Jurkat, Clone E6-1 (cell line): ENCODE data around the gene PDE4D. TPM values are rescaled to one million over a fixed set of nuclear protein-coding genes. Genes with fewer than 3 reads are reported as not detected.

ENCODE experiments used
- DNase-seq: peaks from one replicate; pipeline ENCODE4 v3.0.0-alpha.2; 2011; ENCODE audit warnings: low read depth, low spot score
- H3K4me3 ChIP-seq: 2 replicates; pipeline ENCODE4 v1.5.1; 2011; ENCODE audit warnings: mild to moderate bottlenecking, low read length, control low read depth, moderate library complexity
- polyA plus RNA-seq: library from polyadenylated mRNA; unstranded; fragments of >200 nt; gene quantifications from one replicate; pipeline ENCODE4 v1.2.1, GENCODE V29; 2012; ENCODE audit warnings: missing spikeins; ENCODE audit not compliant: insufficient read length, insufficient read depth

The PDE4D gene
- polyA plus RNA-seq = 2.2 TPM

DNA sequence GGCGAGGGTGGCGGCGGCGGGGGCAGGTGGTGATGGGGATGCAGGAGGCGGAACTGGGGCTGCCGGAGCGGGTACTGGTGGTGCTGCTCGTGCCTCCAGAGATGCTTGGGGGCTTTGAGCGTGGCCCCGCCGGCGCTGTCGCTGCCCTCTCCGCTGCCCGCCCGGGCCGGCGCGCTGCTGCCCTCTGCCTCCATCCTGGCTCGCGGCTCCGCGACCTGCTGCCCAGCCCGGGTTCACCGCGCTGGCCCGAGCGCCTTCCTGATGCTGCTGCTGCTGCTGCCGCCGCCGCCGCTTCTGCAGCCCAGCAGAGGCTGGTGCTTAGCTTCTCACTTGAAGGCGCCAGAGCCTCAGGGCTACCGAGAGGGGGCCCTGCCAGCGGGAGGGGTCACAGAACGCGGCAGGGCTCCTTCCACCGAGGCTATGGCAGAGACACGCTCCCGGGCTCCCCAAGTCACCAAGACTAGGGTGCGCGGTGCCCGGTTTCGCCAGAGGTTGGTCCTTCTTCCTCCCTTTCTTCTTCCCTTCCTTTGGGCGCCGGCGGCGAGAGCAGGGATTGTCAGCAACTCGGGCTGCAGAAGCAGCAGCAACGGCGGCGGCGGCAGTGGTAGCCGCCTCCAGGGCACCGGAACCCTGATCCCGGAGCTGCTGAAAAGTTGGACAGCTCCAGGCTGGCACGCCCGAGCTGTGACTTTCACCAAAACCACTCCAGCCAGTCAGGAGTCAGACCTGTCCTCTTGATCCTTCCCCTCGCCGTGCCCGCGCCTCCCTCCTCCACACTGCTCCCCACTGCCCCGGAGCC, at the start of gene PDE4D:
Gene PDE4D (minus strand): TSS at position 298 of the 799 bp plus-strand sequence.
- H3K4me3 ChIP-seq = no peak within 1 kb of the TSS
- no peak for DNase-seq

DNA sequence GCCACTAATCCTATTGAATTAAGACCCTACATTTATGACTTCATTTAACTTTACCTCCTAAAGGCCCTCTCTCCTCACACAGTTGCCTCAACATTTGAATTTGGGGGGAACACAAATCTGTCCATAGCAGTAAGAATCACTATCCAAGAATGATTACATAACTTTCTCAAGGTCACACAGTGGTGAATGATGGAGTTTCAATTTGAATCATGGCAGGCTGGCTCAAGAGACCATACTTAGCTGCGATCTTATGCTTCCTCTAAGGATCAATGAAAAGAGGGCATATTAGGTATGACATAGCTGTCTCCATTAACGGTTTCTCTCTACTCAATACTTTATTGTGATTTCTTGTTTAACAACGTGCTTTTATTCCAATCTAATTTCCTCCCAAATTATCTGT, 44.1 kb upstream of the PDE4D start:
- H3K4me3 ChIP-seq = no peak overlapping the region
- DNase-seq = no peak

DNA sequence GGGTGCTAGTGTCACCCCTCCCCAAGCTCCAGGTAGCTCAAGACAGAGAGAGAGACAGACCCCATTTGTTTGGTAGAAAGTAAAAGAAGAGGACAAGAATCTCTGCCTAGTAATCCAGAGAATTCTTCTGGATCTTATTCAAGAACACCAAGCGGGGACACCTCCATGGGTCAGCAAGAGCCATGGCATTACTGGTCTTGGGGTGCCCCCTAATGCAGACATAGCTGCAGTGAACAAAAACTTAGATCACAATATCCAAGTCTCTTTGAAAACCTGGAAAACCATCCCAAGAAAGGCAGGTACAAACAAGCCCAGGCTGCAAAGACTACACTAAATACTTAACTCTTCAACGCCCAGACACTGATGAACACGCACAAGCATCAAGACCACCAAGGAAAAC, 29.9 kb upstream of the PDE4D start:
- no peak for DNase-seq
- H3K4me3 ChIP-seq = no peak overlapping the region

DNA sequence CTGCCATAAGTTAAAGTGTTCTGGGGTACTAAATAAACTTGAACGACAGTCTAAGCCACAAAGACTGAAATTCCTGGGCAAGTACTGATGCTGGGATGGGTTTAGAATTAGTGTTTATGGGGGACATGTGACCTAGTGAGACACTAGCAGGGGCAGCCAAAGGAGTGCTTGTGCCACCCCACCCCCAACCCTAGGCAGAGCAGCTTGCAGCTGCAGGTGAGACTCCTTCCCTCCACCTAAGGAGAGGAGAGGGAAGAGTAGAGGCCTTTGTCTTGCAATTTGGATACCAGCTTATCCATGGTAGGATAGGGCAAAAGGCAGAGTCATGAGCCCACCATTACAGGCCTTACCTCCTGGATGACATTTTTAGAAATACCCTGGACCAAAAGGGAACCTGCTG, 28.7 kb upstream of the PDE4D start:
- H3K4me3 ChIP-seq = no peak overlapping the region
- DNase-seq = no peak

DNA sequence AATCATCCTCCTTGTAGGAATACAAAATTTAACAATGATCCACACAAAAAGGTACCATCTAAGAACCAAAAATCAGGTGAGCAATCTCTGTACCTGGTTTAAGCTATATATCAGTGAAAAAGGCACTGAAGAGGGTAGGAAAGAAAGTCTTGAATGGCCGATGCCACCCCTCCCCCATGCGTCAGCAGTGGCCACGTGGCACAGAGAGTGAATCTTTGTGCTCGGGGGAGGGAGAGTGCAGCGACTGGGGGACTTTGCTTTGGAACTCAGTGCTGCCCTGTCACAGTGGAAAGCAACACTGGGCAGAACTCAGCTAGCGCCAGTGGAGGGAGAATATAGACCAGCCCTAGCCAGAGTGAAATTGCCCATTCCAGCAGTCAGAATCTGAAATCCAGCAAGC, 28.3 kb upstream of the PDE4D start:
- no peak for DNase-seq
- H3K4me3 ChIP-seq = no peak overlapping the region

DNA sequence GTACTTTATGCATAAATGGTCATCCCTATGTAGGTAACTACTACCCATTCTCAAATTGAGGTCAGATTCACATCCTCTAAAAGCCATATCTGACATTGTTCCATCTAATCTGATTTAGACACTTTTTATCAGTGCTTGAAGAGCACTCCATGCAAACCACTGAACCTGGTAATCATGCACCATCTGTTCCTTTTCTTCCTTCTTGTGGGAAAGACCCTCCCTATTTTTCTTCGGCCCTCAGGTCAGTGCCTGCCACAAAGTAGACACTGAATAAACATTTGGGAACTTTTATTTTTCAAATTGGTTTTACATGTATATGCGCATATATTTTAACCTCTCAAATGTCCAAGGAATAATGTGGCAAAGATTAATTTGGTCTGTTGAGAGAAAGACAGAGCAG, 26.0 kb upstream of the PDE4D start:
- no peak overlapping the region for H3K4me3 ChIP-seq
- no peak for DNase-seq

DNA sequence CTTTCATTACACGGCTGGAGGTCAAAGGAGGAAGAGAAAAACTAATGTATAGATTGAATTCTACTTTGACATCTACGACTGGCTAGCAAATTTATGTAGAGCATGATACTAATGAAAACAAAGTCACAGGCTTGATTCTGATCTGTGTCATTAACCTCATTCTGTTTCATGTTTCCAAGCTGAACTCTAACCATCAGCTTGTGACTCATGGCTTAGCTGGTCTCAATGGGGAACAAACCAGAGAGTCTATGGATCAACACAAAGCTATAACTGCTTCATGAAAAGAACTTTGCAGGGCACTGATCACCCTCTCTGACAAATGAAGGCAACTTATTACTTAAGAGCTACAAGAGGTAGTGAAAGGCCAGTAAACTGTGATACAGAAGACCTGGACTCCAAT, 23.6 kb upstream of the PDE4D start:
- no peak for DNase-seq
- no peak overlapping the region for H3K4me3 ChIP-seq

DNA sequence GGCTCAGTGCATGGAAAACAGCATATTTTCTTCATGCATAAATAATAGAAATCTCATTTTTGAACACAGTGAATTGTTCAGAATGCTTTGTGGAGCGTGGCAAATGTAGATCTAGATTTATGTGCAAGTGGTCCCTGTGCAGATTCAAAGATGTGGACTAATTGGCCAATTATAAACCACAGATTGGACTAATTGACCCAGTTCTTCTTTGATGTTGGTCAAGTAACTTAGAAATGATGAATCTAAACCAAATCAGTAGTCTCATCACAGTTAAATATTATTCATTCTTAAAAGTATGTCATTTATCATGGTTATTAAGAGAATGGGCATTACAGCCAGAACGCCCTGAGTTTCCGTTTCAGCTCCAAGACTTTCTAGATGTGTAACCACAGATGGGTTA, 11.7 kb upstream of the PDE4D start:
- no peak overlapping the region for H3K4me3 ChIP-seq
- no peak for DNase-seq

DNA sequence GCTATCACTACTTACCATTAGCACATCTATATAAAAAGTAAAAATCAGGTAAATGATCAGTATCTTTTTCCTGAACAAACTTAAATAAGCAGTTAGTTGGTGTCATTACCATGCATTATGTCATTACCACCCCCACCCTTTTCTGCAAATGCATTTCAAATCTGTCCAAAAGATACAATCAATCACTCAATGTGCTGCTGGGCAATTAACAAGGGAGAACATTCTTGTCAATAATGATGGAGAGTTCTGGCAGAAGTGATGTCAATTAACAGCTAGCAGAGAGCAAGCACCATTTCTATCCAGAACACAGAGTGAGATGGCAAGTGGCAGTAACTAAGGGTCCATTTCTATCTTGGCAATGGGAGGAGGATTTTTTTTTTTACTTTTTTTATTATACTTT, 3.5 kb upstream of the PDE4D start:
- DNase-seq = no peak
- H3K4me3 ChIP-seq = no peak overlapping the region

DNA sequence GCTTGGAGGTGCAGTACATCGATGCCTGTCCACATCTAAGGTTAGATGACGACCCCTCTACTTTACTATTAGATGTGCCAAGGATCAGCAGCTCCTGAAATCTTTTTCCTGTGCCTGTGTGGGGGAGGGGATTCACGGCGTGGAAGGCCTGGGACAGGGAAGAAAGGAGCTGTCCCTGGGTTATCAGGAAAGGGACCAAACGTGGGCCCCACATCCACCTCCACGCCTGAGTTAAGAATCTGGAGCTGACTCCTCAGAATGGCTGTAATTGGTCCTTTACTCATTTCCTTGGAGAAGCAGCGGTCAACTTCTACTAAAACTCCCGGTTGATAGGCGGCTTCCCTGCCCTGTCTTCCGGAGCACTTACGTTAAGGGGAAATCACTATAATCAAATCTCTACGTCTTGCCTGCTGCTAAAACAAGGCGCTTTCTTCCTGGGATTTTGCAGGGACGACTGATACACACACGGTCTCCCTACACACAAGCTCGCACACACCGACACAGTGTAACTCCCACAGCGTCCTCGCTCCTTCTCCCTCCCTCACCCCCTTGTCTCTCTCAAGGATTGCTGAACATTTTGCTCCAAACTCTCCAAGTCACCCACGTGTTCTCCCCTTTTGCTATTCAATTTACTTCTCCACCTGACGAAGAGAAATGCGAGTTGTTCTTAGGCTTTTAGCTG, 1.4 kb downstream of the PDE4D start:
- DNase-seq = no peak
- no peak overlapping the region for H3K4me3 ChIP-seq

DNA sequence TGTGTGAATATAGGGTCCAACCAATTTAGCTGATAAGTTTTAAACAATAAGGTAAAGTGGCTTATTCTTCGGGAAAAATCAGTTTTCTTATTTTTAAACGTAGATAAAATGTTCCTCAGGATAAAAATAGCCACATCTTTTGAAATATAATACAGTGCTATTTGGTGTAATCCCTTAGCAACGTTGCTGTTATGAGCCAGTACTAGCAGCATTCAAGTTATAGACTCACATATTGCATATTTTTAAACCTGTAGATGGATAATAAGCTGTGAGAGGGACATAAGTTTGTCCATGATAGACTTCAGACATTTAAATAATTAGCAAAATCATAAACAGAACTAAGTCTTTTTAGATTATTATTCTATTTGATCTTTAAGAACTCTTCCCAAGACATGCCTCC, 6.3 kb downstream of the PDE4D start:
- H3K4me3 ChIP-seq = no peak overlapping the region
- DNase-seq = no peak

DNA sequence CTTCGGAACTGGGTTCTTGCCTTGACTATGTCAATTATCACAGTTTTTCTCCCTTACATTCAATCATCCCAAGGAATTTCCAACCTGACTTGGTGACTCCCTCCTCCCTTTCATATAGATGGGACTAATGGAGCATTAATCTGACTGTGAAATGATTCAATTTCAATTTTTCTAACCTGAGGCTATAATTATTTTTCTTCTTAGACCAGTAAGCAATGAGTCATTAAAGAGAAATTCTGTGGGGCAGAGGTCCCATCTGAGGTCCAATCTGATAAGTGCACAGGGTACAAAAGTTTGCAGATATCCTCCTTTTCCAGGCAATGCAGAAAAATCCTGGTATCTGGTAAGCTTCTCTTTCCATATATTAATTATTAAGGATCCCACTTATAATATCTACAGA, 18.9 kb downstream of the PDE4D start:
- no peak overlapping the region for H3K4me3 ChIP-seq
- DNase-seq = no peak

DNA sequence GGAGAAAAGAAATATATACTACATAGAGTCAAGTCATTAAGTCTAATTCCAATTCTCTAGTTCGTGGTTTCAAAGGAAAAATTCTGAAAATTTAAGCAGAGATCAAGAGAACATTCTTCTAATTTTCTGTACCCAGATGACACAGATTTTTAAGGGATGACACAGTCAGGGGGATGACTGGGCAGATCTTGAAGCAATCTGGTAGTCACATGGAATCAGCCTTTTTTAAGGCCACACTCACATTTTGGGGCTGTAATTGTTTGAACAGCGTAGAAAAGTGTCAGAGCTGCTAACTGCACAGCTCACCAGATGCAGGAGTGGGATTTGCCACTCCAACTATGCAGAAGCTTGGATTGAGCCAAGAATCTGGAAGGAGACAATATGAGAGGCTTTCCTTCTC, 20.4 kb downstream of the PDE4D start:
- no peak overlapping the region for H3K4me3 ChIP-seq
- DNase-seq = no peak

DNA sequence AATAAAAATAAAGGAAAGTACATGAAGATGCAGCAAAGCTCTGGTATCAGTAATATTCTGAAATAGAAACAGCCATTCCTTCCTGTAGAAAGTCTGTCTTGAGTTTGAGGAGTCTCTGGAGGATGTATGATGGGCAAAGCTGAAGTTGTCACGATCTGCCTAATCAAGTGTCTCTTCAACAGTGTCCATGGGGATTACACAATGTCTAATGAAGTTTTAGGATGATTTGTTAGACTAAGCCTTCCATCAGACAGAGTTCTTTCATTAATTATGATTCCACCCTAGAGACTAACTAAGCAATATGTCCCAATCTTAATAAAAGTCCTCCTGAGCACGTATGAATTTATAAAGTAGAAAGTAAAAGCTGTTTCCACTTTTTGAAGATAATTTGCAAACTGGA, 26.9 kb downstream of the PDE4D start:
- H3K4me3 ChIP-seq = no peak overlapping the region
- DNase-seq = no peak

DNA sequence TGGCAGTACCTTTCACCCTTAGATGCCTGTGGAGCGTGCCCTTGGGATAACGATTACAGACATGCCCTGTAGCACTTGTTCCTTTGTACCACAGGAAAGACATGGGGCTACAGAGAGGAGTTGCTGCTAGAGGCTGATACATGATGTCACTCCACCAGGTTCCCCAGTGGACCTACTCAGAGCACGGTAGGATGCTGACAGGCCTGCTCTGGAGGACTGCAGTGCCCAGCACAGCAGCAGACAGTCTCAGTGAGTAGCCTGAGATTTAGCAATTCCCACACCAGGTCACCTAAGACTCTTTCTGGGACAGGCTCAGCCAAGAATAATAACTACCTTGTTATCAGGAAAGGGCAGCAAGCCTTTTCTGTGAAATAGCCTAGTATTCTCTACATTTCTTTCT, 28.8 kb downstream of the PDE4D start:
- H3K4me3 ChIP-seq = no peak overlapping the region
- no peak for DNase-seq

DNA sequence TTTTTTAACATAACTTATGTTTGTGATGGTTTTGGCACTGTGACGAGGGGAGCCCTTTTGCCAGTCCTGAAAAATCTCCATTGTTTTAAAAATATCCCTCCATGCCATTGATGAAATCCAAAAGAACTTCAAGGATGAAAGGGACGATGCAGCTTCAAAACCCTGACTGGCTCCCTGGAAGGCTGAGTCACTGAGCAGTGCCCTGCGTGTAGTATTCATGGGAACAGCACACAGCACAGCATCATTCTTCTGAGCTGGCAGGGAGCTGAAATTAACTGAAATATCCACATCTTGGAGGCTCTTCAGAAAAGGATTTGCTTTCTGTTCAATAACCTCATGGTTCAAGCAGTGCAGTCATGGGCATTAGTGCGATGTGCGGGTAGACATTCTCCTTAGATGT, 29.7 kb downstream of the PDE4D start:
- no peak for DNase-seq
- no peak overlapping the region for H3K4me3 ChIP-seq

DNA sequence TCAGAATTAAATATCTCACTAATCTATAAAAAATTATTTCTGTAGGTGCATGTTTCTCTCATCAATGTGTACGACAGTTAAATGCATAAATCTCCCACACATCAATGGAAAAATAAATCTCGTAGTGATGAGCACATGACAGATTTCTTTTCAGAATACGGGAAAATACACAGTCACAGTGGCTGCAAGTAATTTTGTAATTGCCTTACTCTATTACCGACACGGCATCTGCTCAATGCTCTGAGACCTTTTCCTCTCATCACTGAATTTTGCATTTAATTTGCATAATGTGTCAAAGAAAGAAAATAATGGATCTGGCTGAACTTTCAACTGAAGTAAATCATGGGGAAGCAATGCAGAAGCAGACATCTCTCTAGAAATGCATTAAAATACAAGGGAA, 37.2 kb downstream of the PDE4D start:
- no peak for DNase-seq
- no peak overlapping the region for H3K4me3 ChIP-seq

DNA sequence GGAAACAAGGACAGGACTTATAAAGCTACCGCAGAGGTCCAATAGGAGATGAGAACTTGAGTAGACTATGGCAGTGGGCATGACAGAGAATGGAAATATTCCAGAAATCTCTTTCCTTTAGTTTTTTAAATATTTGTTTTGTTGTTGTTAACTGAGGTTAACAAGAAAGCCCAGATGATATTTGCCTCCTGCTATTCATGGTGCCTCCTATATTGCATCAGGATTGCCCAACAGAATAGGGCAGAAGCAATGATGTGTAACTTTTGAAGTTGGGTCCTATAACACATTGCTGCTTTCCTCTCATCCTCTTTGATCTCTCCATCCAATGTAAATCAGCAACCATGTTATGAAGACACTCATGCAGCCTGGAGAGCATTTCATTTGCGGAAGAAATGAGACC, 42.8 kb downstream of the PDE4D start:
- H3K4me3 ChIP-seq = no peak overlapping the region
- no peak for DNase-seq

DNA sequence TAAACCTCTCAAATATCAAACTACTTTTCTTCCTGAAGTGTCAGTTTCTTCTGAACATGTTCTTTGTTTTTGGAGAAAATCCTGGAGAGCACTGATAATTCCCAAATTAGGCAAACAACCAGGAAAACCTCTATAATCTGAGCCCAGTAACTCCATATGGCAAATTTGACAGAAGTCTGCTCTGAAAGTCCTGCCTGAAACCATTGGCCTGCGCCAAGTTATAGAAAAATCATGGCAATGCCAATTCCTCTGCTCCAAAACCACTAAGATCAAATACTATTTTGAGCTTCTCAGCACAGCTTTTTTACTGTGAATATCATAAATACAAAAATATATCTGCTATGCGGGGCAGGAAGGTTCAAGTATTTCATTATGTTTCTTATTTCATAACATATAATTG, 45.9 kb downstream of the PDE4D start:
- DNase-seq = no peak
- H3K4me3 ChIP-seq = no peak overlapping the region

DNA sequence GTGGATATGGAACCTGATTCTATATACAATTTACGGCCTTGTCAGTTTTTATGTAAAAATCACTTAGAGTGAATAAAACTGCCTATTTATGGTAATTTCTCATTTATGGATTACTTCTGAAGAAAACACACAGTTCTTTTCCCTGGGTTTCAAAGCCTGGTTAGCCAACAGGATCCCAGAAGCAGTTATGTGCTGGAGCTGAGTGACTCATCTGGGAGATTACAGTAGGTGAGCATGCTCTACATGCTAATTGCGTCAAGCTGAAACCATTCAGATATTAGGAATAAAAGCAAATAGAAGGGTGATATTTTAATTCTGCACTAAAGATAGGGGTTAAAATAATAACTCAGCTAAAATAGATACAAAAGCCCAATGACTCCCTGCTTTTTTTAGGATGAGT, 47.8 kb downstream of the PDE4D start:
- no peak for DNase-seq
- H3K4me3 ChIP-seq = no peak overlapping the region
